Measurements from ENCODE around the gene ARHGAP31.
"Not testable (repeated sequence)": the region's sequence is repeated elsewhere in the genome, so short reads cannot be mapped to it uniquely, and the experiment has no call there.

The ARHGAP31 gene, protein sequence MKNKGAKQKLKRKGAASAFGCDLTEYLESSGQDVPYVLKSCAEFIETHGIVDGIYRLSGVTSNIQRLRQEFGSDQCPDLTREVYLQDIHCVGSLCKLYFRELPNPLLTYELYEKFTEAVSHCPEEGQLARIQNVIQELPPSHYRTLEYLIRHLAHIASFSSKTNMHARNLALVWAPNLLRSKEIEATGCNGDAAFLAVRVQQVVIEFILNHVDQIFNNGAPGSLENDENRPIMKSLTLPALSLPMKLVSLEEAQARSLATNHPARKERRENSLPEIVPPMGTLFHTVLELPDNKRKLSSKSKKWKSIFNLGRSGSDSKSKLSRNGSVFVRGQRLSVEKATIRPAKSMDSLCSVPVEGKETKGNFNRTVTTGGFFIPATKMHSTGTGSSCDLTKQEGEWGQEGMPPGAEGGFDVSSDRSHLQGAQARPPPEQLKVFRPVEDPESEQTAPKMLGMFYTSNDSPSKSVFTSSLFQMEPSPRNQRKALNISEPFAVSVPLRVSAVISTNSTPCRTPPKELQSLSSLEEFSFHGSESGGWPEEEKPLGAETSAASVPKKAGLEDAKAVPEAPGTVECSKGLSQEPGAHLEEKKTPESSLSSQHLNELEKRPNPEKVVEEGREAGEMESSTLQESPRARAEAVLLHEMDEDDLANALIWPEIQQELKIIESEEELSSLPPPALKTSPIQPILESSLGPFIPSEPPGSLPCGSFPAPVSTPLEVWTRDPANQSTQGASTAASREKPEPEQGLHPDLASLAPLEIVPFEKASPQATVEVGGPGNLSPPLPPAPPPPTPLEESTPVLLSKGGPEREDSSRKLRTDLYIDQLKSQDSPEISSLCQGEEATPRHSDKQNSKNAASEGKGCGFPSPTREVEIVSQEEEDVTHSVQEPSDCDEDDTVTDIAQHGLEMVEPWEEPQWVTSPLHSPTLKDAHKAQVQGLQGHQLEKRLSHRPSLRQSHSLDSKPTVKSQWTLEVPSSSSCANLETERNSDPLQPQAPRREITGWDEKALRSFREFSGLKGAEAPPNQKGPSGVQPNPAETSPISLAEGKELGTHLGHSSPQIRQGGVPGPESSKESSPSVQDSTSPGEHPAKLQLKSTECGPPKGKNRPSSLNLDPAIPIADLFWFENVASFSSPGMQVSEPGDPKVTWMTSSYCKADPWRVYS (N-terminal part only)

DNA sequence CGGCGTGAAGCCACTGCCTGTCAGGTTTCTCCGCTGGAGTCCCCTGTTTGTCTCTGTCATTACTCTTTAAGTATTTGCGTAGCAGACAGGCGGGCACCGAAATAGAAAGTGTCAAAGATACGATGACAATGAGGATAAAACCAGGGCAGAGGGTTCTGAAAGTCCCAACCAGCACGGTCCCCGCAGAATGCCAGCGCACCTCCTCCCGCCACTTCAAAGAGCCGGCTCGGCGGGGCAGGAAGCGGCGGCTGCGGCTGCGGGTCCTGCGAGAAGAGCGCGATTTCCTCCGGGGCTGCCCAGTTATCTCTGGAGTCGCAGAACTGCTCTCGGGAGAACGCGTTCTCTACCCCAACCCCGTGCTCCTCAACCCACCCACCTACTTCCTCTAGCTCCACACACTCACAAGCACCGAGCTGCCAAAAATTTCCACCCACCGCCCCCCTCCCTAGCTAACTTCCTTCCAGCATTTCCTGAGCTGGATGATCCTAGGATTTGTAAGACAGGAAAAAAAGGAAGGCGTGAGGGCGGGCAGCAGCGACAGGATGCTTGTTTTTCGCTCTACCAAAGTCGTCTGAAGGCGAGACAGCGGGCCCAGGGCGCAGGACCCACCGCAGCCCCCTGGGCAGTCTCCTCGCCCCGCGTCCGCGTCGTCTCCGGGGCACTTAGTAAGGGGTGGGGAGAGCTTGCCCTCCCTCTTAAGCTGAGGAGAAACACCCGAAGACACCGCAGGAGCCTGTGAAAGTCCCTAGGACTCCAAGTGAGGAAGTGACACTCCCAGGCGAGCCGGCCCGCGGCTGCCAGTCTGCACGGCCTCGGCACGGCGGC lies at the start of gene ARHGAP31:
Gene ARHGAP31, plus strand, starts transcription at position 513 of the 825 bp plus-strand sequence. CDS start 522 bp downstream, outside the sequence.
- DNase-seq (ENCODE audit: low spot score in 2 of 2) (peak; percentile 82 to 93), ATAC-seq (replicated peaks; ENCODE audit: extremely low read depth, poor library complexity, severe bottlenecking) (peak; percentile 69)
- no peaks in the 10 kb centered on the region for H3K9me3 Mint-ChIP-seq
- H3K4me1 Mint-ChIP-seq, result peaks cover 70% of the 10 kb centered on the region
- peak within 1 kb of the TSS; percentile 86 for H3K4me3 Mint-ChIP-seq
- H3K27ac Mint-ChIP-seq (ENCODE audit: low read depth), result peak within 1 kb of the TSS; percentile 97
- H3K36me3 Mint-ChIP-seq (ENCODE audit: insufficient read depth), result peaks cover 17% of the 10 kb centered on the region
- H3K27me3 Mint-ChIP-seq, result no peaks in the 10 kb centered on the region

DNA sequence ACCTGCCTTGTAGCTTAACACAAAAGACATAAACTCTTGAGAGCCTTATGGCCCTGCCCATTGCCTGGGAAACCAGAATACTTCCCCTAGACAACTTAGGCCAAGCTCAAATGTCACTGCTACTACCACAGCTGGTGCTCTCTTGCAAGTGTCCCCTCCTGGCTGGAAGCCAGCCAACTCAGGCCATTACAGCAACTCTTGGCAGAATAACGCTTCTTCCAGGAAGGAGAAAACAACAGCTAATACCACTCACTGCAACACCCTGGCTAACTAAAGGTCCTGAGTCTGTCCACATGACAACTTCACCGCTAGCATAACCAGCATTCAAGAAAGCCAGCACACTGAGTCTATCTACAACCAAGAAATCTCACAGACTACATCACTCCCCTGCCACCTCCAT lies 48.4 kb upstream of the ARHGAP31 start:
- ATAC-seq (replicated peaks; ENCODE audit: extremely low read depth, poor library complexity, severe bottlenecking), result no peak
- H3K4me1 Mint-ChIP-seq, result no peaks in the 10 kb centered on the region
- H3K9me3 Mint-ChIP-seq, result peaks cover 5% of the 10 kb centered on the region
- no peak overlapping the region for H3K4me3 Mint-ChIP-seq
- H3K27ac Mint-ChIP-seq (ENCODE audit: low read depth), result no peak overlapping the region
- no peaks in the 10 kb centered on the region for H3K36me3 Mint-ChIP-seq (ENCODE audit: insufficient read depth)
- peaks cover 10% of the 10 kb centered on the region for H3K27me3 Mint-ChIP-seq
- DNase-seq (ENCODE audit: low spot score in 2 of 2), result no peak

DNA sequence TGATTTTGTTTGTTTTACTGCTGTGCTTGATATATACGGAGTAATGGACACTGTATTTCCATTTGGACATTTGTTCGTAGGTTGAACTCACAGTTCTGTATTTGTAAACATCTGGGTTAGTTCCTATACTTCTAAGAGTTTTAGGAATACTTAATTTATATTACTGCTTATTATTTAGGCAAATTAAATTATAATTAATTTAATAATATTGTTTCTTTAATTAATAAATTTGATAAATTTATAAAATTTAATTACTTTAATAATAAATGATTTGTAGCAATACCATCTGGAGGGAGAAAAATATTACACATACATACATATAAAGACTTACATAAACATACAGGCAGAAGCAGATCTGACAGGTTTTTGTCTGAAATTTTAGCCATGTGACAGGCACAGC lies 39.0 kb upstream of the ARHGAP31 start:
- Mint-ChIP-seq H3K36me3 (ENCODE audit: insufficient read depth) (no peaks in the 10 kb centered on the region), H3K27me3 (peaks cover 22% of the 10 kb centered on the region), H3K4me3 (no peak overlapping the region), H3K9me3 (no peaks in the 10 kb centered on the region), H3K27ac (ENCODE audit: low read depth) (no peak overlapping the region), H3K4me1 (no peaks in the 10 kb centered on the region)
- no peak for ATAC-seq (replicated peaks; ENCODE audit: extremely low read depth, poor library complexity, severe bottlenecking)
- DNase-seq (ENCODE audit: low spot score in 2 of 2), result no peak

DNA sequence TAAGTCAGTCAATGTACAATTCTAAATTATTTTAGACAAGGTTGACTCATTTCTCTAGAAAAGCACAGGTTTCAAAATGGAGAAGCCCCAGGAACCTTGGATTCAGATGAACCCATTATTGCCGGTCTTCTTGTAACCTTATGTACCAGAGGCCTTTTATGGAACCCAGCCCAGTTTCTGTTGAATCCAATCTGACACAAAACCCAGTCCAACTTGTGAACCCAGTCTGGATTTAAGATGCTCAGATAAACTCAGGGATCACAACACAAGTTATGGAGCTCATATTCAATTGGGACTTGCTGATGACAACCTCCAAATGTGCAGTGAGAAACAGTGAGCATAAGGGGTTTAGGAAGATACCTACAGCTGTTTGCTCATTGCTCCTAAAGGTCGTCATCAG lies 37.1 kb upstream of the ARHGAP31 start:
- H3K36me3 Mint-ChIP-seq (ENCODE audit: insufficient read depth), result no peaks in the 10 kb centered on the region
- H3K4me1 Mint-ChIP-seq, result no peaks in the 10 kb centered on the region
- peaks cover 13% of the 10 kb centered on the region for H3K27me3 Mint-ChIP-seq
- H3K27ac Mint-ChIP-seq (ENCODE audit: low read depth), result no peak overlapping the region
- no peaks in the 10 kb centered on the region for H3K9me3 Mint-ChIP-seq
- ATAC-seq (replicated peaks; ENCODE audit: extremely low read depth, poor library complexity, severe bottlenecking) (no peak), DNase-seq (ENCODE audit: low spot score in 2 of 2) (no peak)
- no peak overlapping the region for H3K4me3 Mint-ChIP-seq

DNA sequence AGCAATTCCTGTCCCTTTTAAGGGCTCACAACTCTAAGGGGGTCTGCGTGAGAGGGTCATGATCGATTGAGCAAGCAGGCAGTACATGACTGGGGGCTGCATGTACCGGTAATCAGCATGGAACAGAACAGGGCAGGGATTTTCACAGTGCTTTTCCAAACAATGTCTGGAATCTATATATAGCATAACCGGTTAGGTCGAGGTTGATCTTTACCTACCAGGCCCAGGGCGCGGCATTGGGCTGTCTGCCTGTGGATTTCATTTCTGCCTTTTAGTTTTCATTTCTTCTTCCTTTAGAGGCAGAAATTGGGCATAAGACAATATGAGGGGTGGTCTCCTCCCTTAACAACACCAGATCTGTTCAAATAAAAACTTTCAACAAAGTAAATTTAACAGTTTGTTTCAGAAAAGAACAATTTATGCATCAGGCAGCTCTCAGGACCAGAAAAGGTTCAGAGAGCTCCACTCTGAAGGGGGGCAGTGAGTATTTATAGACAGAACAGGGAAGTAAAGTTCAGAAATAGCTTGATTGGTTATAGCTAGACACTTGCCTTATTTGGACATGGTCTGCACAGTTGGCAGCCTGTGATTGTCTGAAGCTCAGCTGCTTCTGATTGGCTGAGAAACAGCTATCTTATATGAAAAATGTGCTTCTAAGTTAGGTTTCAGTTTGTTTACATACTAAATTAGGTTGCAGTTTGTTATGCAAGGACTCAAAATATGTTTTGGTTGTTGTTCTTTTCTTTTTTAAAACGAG lies 36.4 kb upstream of the ARHGAP31 start:
- no peak overlapping the region for H3K27ac Mint-ChIP-seq (ENCODE audit: low read depth)

DNA sequence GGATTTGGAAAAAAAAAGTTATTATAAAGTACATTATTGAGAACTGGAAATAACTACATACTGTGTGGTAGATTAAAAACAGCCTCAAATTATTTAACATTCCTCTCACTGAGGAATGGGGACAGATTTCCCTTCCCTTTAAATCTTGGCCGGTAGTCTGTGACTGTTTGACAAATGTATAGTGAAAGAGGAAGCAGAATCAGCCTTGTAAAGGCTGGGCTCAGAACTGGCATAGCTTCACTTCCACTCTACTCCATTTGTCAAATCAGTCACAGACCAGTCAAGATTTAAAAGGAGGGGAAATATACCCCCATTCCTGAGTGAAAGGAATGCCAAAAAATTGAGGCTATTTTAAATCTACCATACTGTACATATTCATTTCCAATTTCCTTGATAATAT lies 35.3 kb upstream of the ARHGAP31 start:
- Mint-ChIP-seq H3K36me3 (ENCODE audit: insufficient read depth) (no peaks in the 10 kb centered on the region), H3K9me3 (no peaks in the 10 kb centered on the region), H3K4me1 (no peaks in the 10 kb centered on the region), H3K4me3 (no peak overlapping the region), H3K27ac (ENCODE audit: low read depth) (no peak overlapping the region), H3K27me3 (peaks cover 13% of the 10 kb centered on the region)
- ATAC-seq (replicated peaks; ENCODE audit: extremely low read depth, poor library complexity, severe bottlenecking) (peak; percentile 46), DNase-seq (ENCODE audit: low spot score in 2 of 2) (no peak)

More for the DNA sequence above, 36.4 kb upstream of the ARHGAP31 start:
- Mint-ChIP-seq H3K4me3 (no peak overlapping the region), H3K27me3 (peaks cover 13% of the 10 kb centered on the region), H3K9me3 (no peaks in the 10 kb centered on the region), H3K36me3 (ENCODE audit: insufficient read depth) (no peaks in the 10 kb centered on the region), H3K4me1 (no peaks in the 10 kb centered on the region)
- ATAC-seq (replicated peaks; ENCODE audit: extremely low read depth, poor library complexity, severe bottlenecking), result no peak
- no peak for DNase-seq (ENCODE audit: low spot score in 2 of 2)

DNA sequence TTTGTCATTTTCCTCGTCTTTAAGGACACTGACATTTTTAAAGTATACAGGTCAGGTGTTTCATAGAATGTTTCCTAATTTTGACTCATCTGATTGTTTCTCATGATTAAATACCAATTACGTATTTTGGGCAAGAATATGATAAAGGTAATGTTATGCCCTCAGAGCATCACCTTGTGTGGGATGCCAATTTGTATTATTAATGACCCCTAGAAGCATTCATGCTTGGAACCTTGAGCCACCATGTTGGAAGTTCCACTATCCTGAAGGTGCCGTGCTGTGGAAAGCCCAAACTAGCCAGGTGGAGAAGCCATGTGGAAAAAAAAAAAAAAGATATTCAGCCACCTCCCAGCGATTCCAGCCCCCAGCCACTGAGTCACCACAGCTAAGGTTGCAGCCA lies 34.4 kb upstream of the ARHGAP31 start:
- no peak overlapping the region for H3K27ac Mint-ChIP-seq (ENCODE audit: low read depth)

DNA sequence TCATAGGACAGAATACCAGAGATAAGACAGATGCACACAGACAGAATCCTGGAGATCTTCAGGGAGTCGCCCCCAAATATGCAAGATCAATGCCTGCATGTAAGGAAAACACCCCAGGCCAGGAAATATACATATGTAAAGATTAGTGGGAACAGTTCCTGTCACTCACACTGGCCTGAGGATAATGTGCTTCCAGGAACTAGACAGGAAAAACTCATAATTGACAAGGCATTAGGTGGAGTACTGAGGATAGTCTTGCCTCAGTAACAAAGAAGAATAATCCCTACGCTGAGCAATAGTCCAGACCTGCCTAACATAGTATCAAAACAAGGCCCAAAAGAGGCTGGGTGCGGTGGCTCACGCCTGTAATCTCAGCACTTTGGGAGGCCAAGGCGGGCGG lies 33.1 kb upstream of the ARHGAP31 start:
- ATAC-seq (replicated peaks; ENCODE audit: extremely low read depth, poor library complexity, severe bottlenecking), result no peak

More for the DNA sequence above, 34.4 kb upstream of the ARHGAP31 start:
- Mint-ChIP-seq H3K27me3 (peaks cover 13% of the 10 kb centered on the region), H3K36me3 (ENCODE audit: insufficient read depth) (no peaks in the 10 kb centered on the region), H3K9me3 (no peaks in the 10 kb centered on the region), H3K4me1 (no peaks in the 10 kb centered on the region), H3K4me3 (no peak overlapping the region)
- ATAC-seq (replicated peaks; ENCODE audit: extremely low read depth, poor library complexity, severe bottlenecking), result no peak
- no peak for DNase-seq (ENCODE audit: low spot score in 2 of 2)

DNA sequence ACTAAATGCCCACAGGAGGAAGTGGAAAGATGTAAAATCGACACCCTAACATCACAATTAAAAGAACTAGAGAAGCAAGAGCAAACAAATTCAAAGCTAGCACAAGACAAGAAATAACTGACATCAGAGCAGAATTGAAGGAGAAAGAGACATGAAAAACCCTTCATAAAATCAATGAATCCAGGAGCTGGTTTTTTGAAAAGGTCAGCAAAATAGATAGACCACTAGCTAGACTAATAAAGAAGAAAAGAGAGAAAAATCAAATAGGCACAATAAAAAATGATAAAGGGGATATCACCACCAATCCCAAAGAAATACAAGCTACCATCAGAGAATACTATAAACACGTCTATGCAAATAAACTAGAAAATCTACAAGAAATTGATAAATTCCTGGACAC lies 24.0 kb upstream of the ARHGAP31 start:
- Mint-ChIP-seq H3K27me3 (peaks cover 21% of the 10 kb centered on the region), H3K9me3 (peaks cover 12% of the 10 kb centered on the region)
- not testable (repeated sequence) for DNase-seq (ENCODE audit: low spot score in 2 of 2); H3K4me1 Mint-ChIP-seq; H3K36me3 Mint-ChIP-seq (ENCODE audit: insufficient read depth); H3K4me3 Mint-ChIP-seq; ATAC-seq (replicated peaks; ENCODE audit: extremely low read depth, poor library complexity, severe bottlenecking); H3K27ac Mint-ChIP-seq (ENCODE audit: low read depth)

More for the DNA sequence above, 33.1 kb upstream of the ARHGAP31 start:
- no peak for DNase-seq (ENCODE audit: low spot score in 2 of 2)
- Mint-ChIP-seq H3K27me3 (peaks cover 13% of the 10 kb centered on the region), H3K4me3 (no peak overlapping the region), H3K4me1 (no peaks in the 10 kb centered on the region), H3K27ac (ENCODE audit: low read depth) (no peak overlapping the region), H3K9me3 (no peaks in the 10 kb centered on the region), H3K36me3 (ENCODE audit: insufficient read depth) (no peaks in the 10 kb centered on the region)

DNA sequence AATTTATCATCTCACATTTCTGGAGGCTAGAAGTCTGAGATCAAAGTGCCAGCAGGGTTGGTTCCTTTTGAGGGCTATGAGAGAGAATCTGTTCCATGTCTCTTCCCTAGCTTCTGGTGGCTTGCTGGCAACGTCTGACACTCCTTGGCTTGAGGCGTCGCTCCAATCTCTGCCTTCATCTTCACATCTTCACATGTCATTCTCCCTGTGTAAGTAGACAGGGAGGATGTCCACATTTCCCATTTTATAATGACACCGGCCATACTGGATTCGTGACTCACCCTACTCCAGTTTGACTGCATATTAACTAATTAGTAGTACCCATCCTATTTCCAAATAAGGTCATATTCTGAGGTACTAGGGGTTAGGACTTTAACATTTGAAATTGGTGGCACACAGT lies 17.5 kb upstream of the ARHGAP31 start:
- H3K4me3 Mint-ChIP-seq, result no peak overlapping the region
- H3K9me3 Mint-ChIP-seq, result peaks cover 3% of the 10 kb centered on the region
- H3K36me3 Mint-ChIP-seq (ENCODE audit: insufficient read depth), result peaks cover 5% of the 10 kb centered on the region
- ATAC-seq (replicated peaks; ENCODE audit: extremely low read depth, poor library complexity, severe bottlenecking) (no peak), DNase-seq (ENCODE audit: low spot score in 2 of 2) (no peak)
- no peak overlapping the region for H3K27ac Mint-ChIP-seq (ENCODE audit: low read depth)
- H3K4me1 Mint-ChIP-seq, result no peaks in the 10 kb centered on the region
- H3K27me3 Mint-ChIP-seq, result no peaks in the 10 kb centered on the region

DNA sequence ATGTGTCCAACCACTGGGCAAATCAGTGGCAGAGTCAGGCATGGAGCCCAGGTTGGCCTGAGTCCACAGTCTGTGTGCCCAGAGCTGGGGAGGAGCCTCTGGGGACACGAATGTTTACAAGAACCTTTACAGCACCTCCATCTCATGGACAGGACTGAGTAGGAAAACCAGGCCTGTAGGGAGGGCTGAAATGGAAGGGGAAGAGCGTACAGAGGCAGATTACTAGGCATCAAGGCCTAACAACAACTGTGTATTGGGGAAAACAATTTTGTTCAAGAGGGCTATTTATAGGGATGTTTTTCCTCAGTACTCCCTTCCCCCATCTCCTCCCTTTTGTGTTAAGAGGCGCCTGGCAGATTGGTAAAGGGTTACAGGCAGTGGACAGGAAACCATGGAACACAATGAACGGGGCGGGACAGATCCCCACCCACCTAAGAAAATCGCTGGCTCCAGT lies 15.1 kb upstream of the ARHGAP31 start:
- Mint-ChIP-seq H3K4me1 (no peaks in the 10 kb centered on the region), H3K4me3 (no peak overlapping the region), H3K36me3 (ENCODE audit: insufficient read depth) (peaks cover 5% of the 10 kb centered on the region), H3K9me3 (peaks cover 8% of the 10 kb centered on the region), H3K27ac (ENCODE audit: low read depth) (no peak overlapping the region), H3K27me3 (no peaks in the 10 kb centered on the region)
- no peak for DNase-seq (ENCODE audit: low spot score in 2 of 2)
- ATAC-seq (replicated peaks; ENCODE audit: extremely low read depth, poor library complexity, severe bottlenecking), result no peak
